GM19240 (cell line): Measurements from ENCODE around the gene EIF2S2.

Experiments
- DNase-seq: peaks from one replicate; pipeline ENCODE4 v3.0.0; 2011; ENCODE audit warnings: low spot score; ENCODE audit not compliant: insufficient read length

EIF2S2 gene

GRCh38 chr20:34065260-34065659, 46.8 kb downstream of the EIF2S2 start:
- no peak for DNase-seq

GRCh38 chr20:34064286-34064685, 47.8 kb downstream of the EIF2S2 start:
- DNase-seq: no peak

GRCh38 chr20:34062570-34063482, 49.2 kb downstream of the EIF2S2 start:
- DNase-seq: no peak

- DNase-seq: no peak
These were observed 50.3 kb downstream of the EIF2S2 start for GRCh38 chr20:34061695-34062094.

GRCh38 chr20:34060970-34061369, 51.1 kb downstream of the EIF2S2 start:
- DNase-seq: no peak

GRCh38 chr20:34058831-34059230, 53.2 kb downstream of the EIF2S2 start:
- no peak for DNase-seq

GRCh38 chr20:34055290-34055689, 56.8 kb downstream of the EIF2S2 start:
- no peak for DNase-seq

GRCh38 chr20:34052414-34052813, 59.6 kb downstream of the EIF2S2 start:
- no peak for DNase-seq

- no peak for DNase-seq
These were observed 61.9 kb downstream of the EIF2S2 start for GRCh38 chr20:34049897-34050695.

GRCh38 chr20:34049389-34049788, 62.7 kb downstream of the EIF2S2 start:
- no peak for DNase-seq

GRCh38 chr20:34047917-34048316, 64.1 kb downstream of the EIF2S2 start:
- DNase-seq: no peak

- no peak for DNase-seq
These were observed 64.9 kb downstream of the EIF2S2 start for GRCh38 chr20:34047010-34047687.

- no peak for DNase-seq
These were observed 65.9 kb downstream of the EIF2S2 start for GRCh38 chr20:34045930-34046725.

GRCh38 chr20:34045294-34045693, 66.7 kb downstream of the EIF2S2 start:
- no peak for DNase-seq

- DNase-seq: no peak
These were observed 69.0 kb downstream of the EIF2S2 start for GRCh38 chr20:34043025-34043424.

GRCh38 chr20:34042262-34042661, 69.8 kb downstream of the EIF2S2 start:
- DNase-seq: no peak

GRCh38 chr20:34041226-34041625, 70.8 kb downstream of the EIF2S2 start:
- DNase-seq: no peak

- no peak for DNase-seq
These were observed 71.6 kb downstream of the EIF2S2 start for GRCh38 chr20:34040300-34040995.
